KOPT-K1 (cell line): ENCODE data around the gene NIPBL.
"Not testable (repeated sequence)": the region's sequence is repeated elsewhere in the genome, so short reads cannot be mapped to it uniquely, and the experiment has no call there.

Experiments
- H3K27ac ChIP-seq: fragments of 200-600 bp; sonication (generic); 2 replicates; pipeline ENCODE4 v1.5.1; 2016; ENCODE audit warnings: antibody characterized with exemption, mild to moderate bottlenecking, low read depth, low read length; ENCODE audit not compliant: poor library complexity, severe bottlenecking
- H3K36me3 ChIP-seq: fragments of 200-600 bp; sonication (generic); 2 replicates; pipeline ENCODE4 v1.5.1; 2017; ENCODE audit warnings: antibody characterized with exemption, mild to moderate bottlenecking, low read length, moderate library complexity; ENCODE audit not compliant: insufficient read depth
- H3K9me3 ChIP-seq: fragments of 200-600 bp; sonication (generic); 2 replicates; pipeline ENCODE4 v1.5.1; 2017; ENCODE audit warnings: antibody characterized with exemption, low read length, mild to moderate bottlenecking; ENCODE audit not compliant: insufficient read depth, poor library complexity, severe bottlenecking

Gene NIPBL

GRCh38 chr5:36904677-36905076, 28.1 kb downstream of the NIPBL start:
- Histone ChIP-seq H3K36me3 (peaks cover 7% of the 10 kb centered on the region; the same call in 1 of the 2 replicates), H3K27ac (no peak overlapping the region), H3K9me3 (peaks cover 34% of the 10 kb centered on the region)

- no peaks in the 10 kb centered on the region for H3K36me3 ChIP-seq
- H3K27ac ChIP-seq: no peak overlapping the region
- peaks cover 4% of the 10 kb centered on the region for H3K9me3 ChIP-seq
Observed at GRCh38 chr5:36908544-36909260, 32.1 kb downstream of the NIPBL start.

- H3K27ac ChIP-seq: no peak overlapping the region
- H3K36me3 ChIP-seq: no peaks in the 10 kb centered on the region
- H3K9me3 ChIP-seq: peaks cover 4% of the 10 kb centered on the region
Observed at GRCh38 chr5:36915653-36916052, 39.1 kb downstream of the NIPBL start.

- H3K27ac ChIP-seq, H3K36me3 ChIP-seq, H3K9me3 ChIP-seq: not testable (repeated sequence)
Observed at GRCh38 chr5:36916614-36917013, 40.0 kb downstream of the NIPBL start.

- H3K27ac ChIP-seq, H3K9me3 ChIP-seq, H3K36me3 ChIP-seq: not testable (repeated sequence)
Observed at GRCh38 chr5:36917358-36917757, 40.8 kb downstream of the NIPBL start.

- Histone ChIP-seq H3K27ac (no peak overlapping the region), H3K36me3 (no peaks in the 10 kb centered on the region), H3K9me3 (peaks cover 4% of the 10 kb centered on the region)
Observed at GRCh38 chr5:36919238-36919637, 42.7 kb downstream of the NIPBL start.

- no peaks in the 10 kb centered on the region for H3K36me3 ChIP-seq
- H3K27ac ChIP-seq: no peak overlapping the region
- peaks cover 4% of the 10 kb centered on the region for H3K9me3 ChIP-seq
Observed at GRCh38 chr5:36919650-36920049, 43.1 kb downstream of the NIPBL start.

- Histone ChIP-seq H3K36me3 (no peaks in the 10 kb centered on the region), H3K9me3 (peaks cover 10% of the 10 kb centered on the region), H3K27ac (no peak overlapping the region)
Observed at GRCh38 chr5:36928947-36929346, 52.4 kb downstream of the NIPBL start.

- Histone ChIP-seq H3K9me3 (peaks cover 10% of the 10 kb centered on the region), H3K27ac (no peak overlapping the region), H3K36me3 (no peaks in the 10 kb centered on the region)
Observed at GRCh38 chr5:36929438-36929837, 52.9 kb downstream of the NIPBL start.

- Histone ChIP-seq H3K9me3 (peaks cover 10% of the 10 kb centered on the region), H3K36me3 (no peaks in the 10 kb centered on the region), H3K27ac (no peak overlapping the region)
Observed at GRCh38 chr5:36932056-36932455, 55.5 kb downstream of the NIPBL start.

GRCh38 chr5:36932699-36933098, 56.1 kb downstream of the NIPBL start:
- Histone ChIP-seq H3K27ac (no peak overlapping the region), H3K36me3 (no peaks in the 10 kb centered on the region), H3K9me3 (peaks cover 10% of the 10 kb centered on the region)

- peaks cover 10% of the 10 kb centered on the region for H3K9me3 ChIP-seq
- H3K36me3 ChIP-seq: no peaks in the 10 kb centered on the region
- H3K27ac ChIP-seq: no peak overlapping the region
Observed at GRCh38 chr5:36934740-36935356, 58.3 kb downstream of the NIPBL start.

- H3K27ac ChIP-seq: no peak overlapping the region
- H3K36me3 ChIP-seq: no peaks in the 10 kb centered on the region
- peaks cover 10% of the 10 kb centered on the region for H3K9me3 ChIP-seq
Observed at GRCh38 chr5:36935805-36936204, 59.2 kb downstream of the NIPBL start.

GRCh38 chr5:36936309-36936708, 59.7 kb downstream of the NIPBL start:
- Histone ChIP-seq H3K27ac (no peak overlapping the region), H3K36me3 (no peaks in the 10 kb centered on the region), H3K9me3 (peaks cover 9% of the 10 kb centered on the region)

- Histone ChIP-seq H3K36me3 (no peaks in the 10 kb centered on the region), H3K9me3 (no peaks in the 10 kb centered on the region), H3K27ac (no peak overlapping the region)
Observed at GRCh38 chr5:36938129-36938528, 61.6 kb downstream of the NIPBL start.
